CD14-positive monocyte (primary cell): ENCODE data around the gene TTC32. TPM values are rescaled to one million over a fixed set of nuclear protein-coding genes. Genes with fewer than 3 reads are reported as not detected.

Experiments used
- DNase-seq, 3 donors: peaks; one replicate each; pipeline ENCODE4 v3.0.0-alpha.2; 2011 to 2022
- H2AFZ ChIP-seq: 2 replicates; pipeline ENCODE4 v1.6.0; 2012; ENCODE audit warnings: mild to moderate bottlenecking, low read depth, low read length, inconsistent platforms; ENCODE audit not compliant: insufficient read depth, poor library complexity, severe bottlenecking
- H3K27ac ChIP-seq, 2 donors: 1 replicate in 1 of 2; 2 replicates in 1 of 2; pipeline ENCODE4 v1.5.1; 2012 to 2013; ENCODE audit warnings: low read length in 2 of 2, control low read depth in 1 of 2, inconsistent platforms in 1 of 2, low read depth in 1 of 2, mild to moderate bottlenecking in 1 of 2
- H3K27me3 ChIP-seq, 2 donors: one replicate each; pipeline versions ENCODE4 v1.6.0 to v1.6.1; 2011 to 2013; ENCODE audit warnings: low read length in 2 of 2; ENCODE audit not compliant: control insufficient read depth in 2 of 2, insufficient read depth in 2 of 2
- H3K36me3 ChIP-seq, 2 donors: replicated peaks in 1 of 2; 1 replicate in 1 of 2; 2 replicates in 1 of 2; pipeline versions ENCODE4 v1.5.1 to v1.6.1; 2012 to 2013; ENCODE audit warnings: low read length in 2 of 2, control low read depth in 1 of 2, inconsistent platforms in 1 of 2, mild to moderate bottlenecking in 1 of 2; ENCODE audit not compliant: insufficient read depth in 2 of 2, control insufficient read depth in 1 of 2
- H3K4me1 ChIP-seq, 2 donors: 1 replicate in 1 of 2; 2 replicates in 1 of 2; pipeline versions ENCODE4 v1.5.1 to v1.6.1; 2012 to 2013; ENCODE audit warnings: low read length in 2 of 2, control low read depth in 1 of 2, inconsistent platforms in 1 of 2, mild to moderate bottlenecking in 1 of 2, moderate library complexity in 1 of 2; ENCODE audit not compliant: insufficient read depth in 2 of 2, control insufficient read depth in 1 of 2
- H3K4me2 ChIP-seq: replicated peaks from 2 replicates; pipeline ENCODE3; 2012; ENCODE audit warnings: low read length, moderate library complexity, mild to moderate bottlenecking; ENCODE audit not compliant: poor library complexity, severe bottlenecking; ENCODE audit errors: extremely low read depth
- H3K4me3 ChIP-seq, 3 experiments: fragments of 200-600 bp in 1 of 3; sonication (generic) in 1 of 3; replicated peaks in 1 of 3; 1 replicate in 2 of 3; 2 replicates in 1 of 3; pipeline ENCODE4 v1.5.1; 2011 to 2013; ENCODE audit warnings: low read length in 3 of 3, mild to moderate bottlenecking in 3 of 3, control low read depth in 2 of 3, low read depth in 2 of 3, inconsistent platforms in 1 of 3, moderate library complexity in 1 of 3
- H3K79me2 ChIP-seq: 2 replicates; pipeline ENCODE4 v1.6.0; 2012; ENCODE audit warnings: mild to moderate bottlenecking, control low read depth, inconsistent platforms, low read length, moderate library complexity; ENCODE audit not compliant: insufficient read depth
- H3K9ac ChIP-seq: 2 replicates; pipeline ENCODE4 v1.6.0; 2017; ENCODE audit warnings: low read length, mild to moderate bottlenecking; ENCODE audit not compliant: insufficient read depth, poor library complexity, severe bottlenecking
- H3K9me3 ChIP-seq, 2 donors: replicated peaks in 1 of 2; 1 replicate in 1 of 2; 2 replicates in 1 of 2; pipeline versions ENCODE4 v1.5.1 to v1.6.1; 2012 to 2013; ENCODE audit warnings: low read length in 2 of 2, control low read depth in 1 of 2; ENCODE audit not compliant: control insufficient read depth in 1 of 2, insufficient read depth in 1 of 2
- H4K20me1 ChIP-seq: 2 replicates; pipeline ENCODE4 v1.6.0; 2012; ENCODE audit warnings: mild to moderate bottlenecking, low read length, control low read depth, moderate library complexity; ENCODE audit not compliant: insufficient read depth
- H3K27ac Mint-ChIP-seq, 7 donors: one replicate each; pipeline ENCODE4 v1.8.0; 2020; ENCODE audit warnings: mild to moderate bottlenecking in 7 of 7, mixed read lengths in 7 of 7, moderate library complexity in 6 of 7, inconsistent platforms in 2 of 7
- H3K27me3 Mint-ChIP-seq, 3 donors: one replicate each; pipeline ENCODE4 v1.8.0; 2021 to 2022; ENCODE audit warnings: low read depth in 3 of 3, mild to moderate bottlenecking in 3 of 3, mixed read lengths in 3 of 3, moderate library complexity in 3 of 3, inconsistent platforms in 1 of 3
- H3K36me3 Mint-ChIP-seq, 2 donors: one replicate each; pipeline ENCODE4 v1.8.0; 2020; ENCODE audit warnings: mixed read lengths in 2 of 2, inconsistent platforms in 1 of 2, mild to moderate bottlenecking in 1 of 2
- H3K4me1 Mint-ChIP-seq: one replicate; pipeline ENCODE4 v1.8.0; 2020; ENCODE audit warnings: mild to moderate bottlenecking, mixed read lengths
- H3K4me3 Mint-ChIP-seq, 2 donors: one replicate each; pipeline ENCODE4 v1.8.0; 2020; ENCODE audit warnings: mild to moderate bottlenecking in 2 of 2, mixed read lengths in 2 of 2, moderate library complexity in 1 of 2
- H3K9me3 Mint-ChIP-seq, 7 donors: one replicate each; pipeline ENCODE4 v1.8.0; 2020 to 2022; ENCODE audit warnings: mixed read lengths in 7 of 7, mild to moderate bottlenecking in 6 of 7, moderate library complexity in 6 of 7, inconsistent platforms in 2 of 7
- CTCF ChIP-seq: fragments of 200-600 bp; IDR thresholded peaks from one replicate; pipeline ENCODE4 v1.8.0; 2022; ENCODE audit warnings: antibody characterized with exemption, mild to moderate bottlenecking
- WGBS: methylation state at CpG from one replicate; pipeline ENCODE4 v1.1.5; 2013; ENCODE audit warnings: missing lambda C conversion rate; ENCODE audit not compliant: insufficient coverage; 5-methylcytosine and 5-hydroxymethylcytosine counted together
- intact Hi-C, 2 donors: fragments of 100-400 bp; cut with micrococcal nuclease; formaldehyde crosslinking; loops; one replicate each; pipeline versions ENCODE4 v1.15.0 to v1.15.1; 2023
- polyA plus RNA-seq, 3 donors: library from polyadenylated mRNA; depleted of rRNA in 1 of 3; unstranded in 2 of 3; stranded (reverse) in 1 of 3; fragments of 300-500 nt in 2 of 3; fragments of >200 nt in 1 of 3; fragmentation: Illumina TruSeq in 2 of 3; gene quantifications; 1 replicate in 2 of 3; 2 replicates in 1 of 3; pipeline ENCODE4 v1.2.3, GENCODE V29; 2012 to 2021

The TTC32 gene
- polyA plus RNA-seq, 3 donors, result 17.6 to 27.7 (median 20.1) TPM

- Histone ChIP-seq H3K27ac (no peak overlapping the region), H3K27me3 (no peaks in the 10 kb centered on the region), H2AFZ (no peak overlapping the region), H3K79me2 (no peaks in the 10 kb centered on the region), H3K9ac (no peak overlapping the region), H3K4me1 (peaks cover 14 to 22% of the 10 kb centered on the region in 2 donors), H3K36me3 (no peaks in the 10 kb centered on the region), H3K4me3 (no peak overlapping the region), H4K20me1 (no peaks in the 10 kb centered on the region), H3K4me2 (no peak overlapping the region), H3K9me3 (no peaks in the 10 kb centered on the region)
- peaks cover 31% of the 10 kb centered on the region for H3K4me1 Mint-ChIP-seq
- no peak overlapping the region for H3K4me3 Mint-ChIP-seq
- H3K27ac Mint-ChIP-seq, result peak overlapping the region in 1 of 7 donors; percentile 33
- H3K27me3 Mint-ChIP-seq, result peaks cover 0 to 7% (median 2%) of the 10 kb centered on the region in 3 donors
- intact Hi-C loops, result loop anchor here in 1 of 2 donors (10.0 kb wide), 1 partner anchor 759 kb away; no protein-coding TSS in a partner anchor
- peaks cover 0 to 8% (median 3%) of the 10 kb centered on the region in 7 donors for H3K9me3 Mint-ChIP-seq
- no peak for TF ChIP-seq CTCF
- WGBS, result 85% methylated on average over 5 of the region's 7 CpGs
- no peak for DNase-seq
- H3K36me3 Mint-ChIP-seq, result peaks cover 9% of the 10 kb centered on the region in 2 donors
Observed at GRCh38 chr2:19885791-19886190, 16.0 kb downstream of the TTC32 start.

- Mint-ChIP-seq H3K27ac (peak overlapping the region in 1 of 7 donors; percentile 54), H3K9me3 (peaks cover 0 to 10% (median 1%) of the 10 kb centered on the region in 7 donors), H3K27me3 (peaks cover 0 to 7% (median 0%) of the 10 kb centered on the region in 3 donors), H3K36me3 (peaks cover 9 to 11% of the 10 kb centered on the region in 2 donors), H3K4me1 (peaks cover 22% of the 10 kb centered on the region), H3K4me3 (no peak overlapping the region)
- Histone ChIP-seq H3K27ac (no peak overlapping the region), H2AFZ (no peak overlapping the region), H3K9me3 (no peaks in the 10 kb centered on the region), H3K4me3 (no peak overlapping the region), H3K4me2 (no peak overlapping the region), H3K36me3 (no peaks in the 10 kb centered on the region), H3K27me3 (no peaks in the 10 kb centered on the region), H3K79me2 (no peaks in the 10 kb centered on the region), H4K20me1 (no peaks in the 10 kb centered on the region), H3K4me1 (peaks cover 14 to 17% of the 10 kb centered on the region in 2 donors), H3K9ac (no peak overlapping the region)
- no peak for DNase-seq
- TF ChIP-seq CTCF, result no peak
- WGBS, result 84% methylated on average over 6 of the region's 8 CpGs
- intact Hi-C loops, result loop anchor here in 1 of 2 donors (10.0 kb wide), 1 partner anchor 761 kb away; no protein-coding TSS in a partner anchor
Observed at GRCh38 chr2:19883971-19884720, 17.6 kb downstream of the TTC32 start.
